Loucy (cell line): Measurements from ENCODE around the gene GRK1.

Experiments used
- H2AFZ ChIP-seq: fragments of 200-600 bp; sonication (generic); 2 replicates; pipeline ENCODE4 v1.6.0; 2016; ENCODE audit warnings: antibody characterized with exemption, mild to moderate bottlenecking, low read length, moderate library complexity
- H3F3A ChIP-seq: fragments of 200-600 bp; 2 replicates; pipeline ENCODE4 v1.6.0; 2016; ENCODE audit warnings: antibody characterized with exemption, low read depth, mild to moderate bottlenecking
- H3K27me3 ChIP-seq: fragments of 200-600 bp; sonication (generic); 2 replicates; pipeline ENCODE4 v1.6.1; 2014; ENCODE audit warnings: low read length, mild to moderate bottlenecking; ENCODE audit not compliant: insufficient read depth, poor library complexity, severe bottlenecking
- H3K36me3 ChIP-seq: fragments of 200-600 bp; sonication (generic); 2 replicates; pipeline ENCODE4 v1.6.1; 2016; ENCODE audit warnings: low read length; ENCODE audit not compliant: insufficient read depth
- H3K4me1 ChIP-seq: fragments of 200-600 bp; sonication (generic); 2 replicates; pipeline ENCODE4 v1.5.1; 2014; ENCODE audit warnings: low read length, mild to moderate bottlenecking; ENCODE audit not compliant: insufficient read depth, poor library complexity, severe bottlenecking
- H3K4me2 ChIP-seq: fragments of 200-600 bp; sonication (generic); 2 replicates; pipeline ENCODE4 v1.6.0; 2014; ENCODE audit warnings: antibody characterized with exemption, low read length, low read depth, mild to moderate bottlenecking; ENCODE audit not compliant: poor library complexity, severe bottlenecking
- H3K4me3 ChIP-seq: fragments of 200-600 bp; sonication (generic); 2 replicates; pipeline ENCODE4 v1.5.1; 2014; ENCODE audit warnings: low read length, mild to moderate bottlenecking, mixed read lengths; ENCODE audit not compliant: poor library complexity, severe bottlenecking
- H3K79me2 ChIP-seq: fragments of 200-600 bp; sonication (generic); 2 replicates; pipeline ENCODE4 v1.6.1; 2014; ENCODE audit warnings: low read length; ENCODE audit not compliant: insufficient read depth
- H3K9ac ChIP-seq: fragments of 200-600 bp; sonication (generic); 2 replicates; pipeline ENCODE4 v1.6.0; 2014; ENCODE audit warnings: mild to moderate bottlenecking, low read depth, low read length, moderate library complexity; ENCODE audit not compliant: poor library complexity, severe bottlenecking
- H3K9me2 ChIP-seq: fragments of 200-600 bp; sonication (generic); replicated peaks from 2 replicates; pipeline ENCODE4 v1.6.1; 2016; ENCODE audit warnings: low read depth, low read length, mixed read lengths
- H3K9me3 ChIP-seq: fragments of 200-600 bp; sonication (generic); 2 replicates; pipeline ENCODE4 v1.6.1; 2014; ENCODE audit warnings: mild to moderate bottlenecking, antibody characterized with exemption, low read length, low read depth; ENCODE audit not compliant: insufficient read depth
- H4K20me1 ChIP-seq: fragments of 200-600 bp; sonication (generic); 2 replicates; pipeline ENCODE4 v1.6.0; 2014; ENCODE audit warnings: antibody characterized with exemption, low read length, mild to moderate bottlenecking; ENCODE audit not compliant: insufficient read depth, poor library complexity, severe bottlenecking
- CTCF ChIP-seq: fragments of 200-600 bp; sonication (generic); conservative IDR thresholded peaks from 2 replicates; pipeline ENCODE4 v1.5.1; 2014; ENCODE audit warnings: mild to moderate bottlenecking, antibody characterized with exemption, low read length
- EZH2phosphoT487 ChIP-seq: fragments of 200-600 bp; IDR thresholded peaks from 2 replicates; pipeline ENCODE4 v1.6.1; 2018; ENCODE audit warnings: antibody characterized with exemption, mild to moderate bottlenecking, moderate library complexity, borderline replicate concordance

GRK1 gene

GRCh38 chr13:113642563-113642962, 24.5 kb upstream of the GRK1 start:
- H3K9me3 ChIP-seq = no peaks in the 10 kb centered on the region
- no peak overlapping the region for H3K4me3 ChIP-seq
- H3K36me3 ChIP-seq = no peaks in the 10 kb centered on the region
- no peaks in the 10 kb centered on the region for H3K79me2 ChIP-seq
- H3K27me3 ChIP-seq = no peaks in the 10 kb centered on the region
- peaks cover 9% of the 10 kb centered on the region for H3K4me1 ChIP-seq
- H3K9me2 ChIP-seq = no peaks in the 10 kb centered on the region
- H2AFZ ChIP-seq = no peak overlapping the region
- TF ChIP-seq CTCF (no peak), EZH2phosphoT487 (no peak)
- no peaks in the 10 kb centered on the region for H4K20me1 ChIP-seq
- no peak overlapping the region for H3K9ac ChIP-seq
- H3K4me2 ChIP-seq = no peak overlapping the region
- H3F3A ChIP-seq = no peaks in the 10 kb centered on the region

GRCh38 chr13:113643593-113643992, 23.4 kb upstream of the GRK1 start:
- Histone ChIP-seq H3K4me1 (peaks cover 9% of the 10 kb centered on the region), H3K36me3 (no peaks in the 10 kb centered on the region), H3K9ac (no peak overlapping the region), H2AFZ (no peak overlapping the region), H3K9me2 (no peaks in the 10 kb centered on the region), H3K27me3 (no peaks in the 10 kb centered on the region), H3K4me2 (no peak overlapping the region), H3K79me2 (no peaks in the 10 kb centered on the region), H3K9me3 (no peaks in the 10 kb centered on the region), H3F3A (no peaks in the 10 kb centered on the region), H4K20me1 (no peaks in the 10 kb centered on the region), H3K4me3 (no peak overlapping the region)
- TF ChIP-seq EZH2phosphoT487 (no peak), CTCF (no peak)

GRCh38 chr13:113644800-113645199, 22.2 kb upstream of the GRK1 start:
- no peaks in the 10 kb centered on the region for H3K27me3 ChIP-seq
- H3F3A ChIP-seq = no peaks in the 10 kb centered on the region
- no peak overlapping the region for H3K4me3 ChIP-seq
- H2AFZ ChIP-seq = no peak overlapping the region
- H3K9me3 ChIP-seq = no peaks in the 10 kb centered on the region
- TF ChIP-seq CTCF = no peak
- TF ChIP-seq EZH2phosphoT487 = no peak
- peaks cover 9% of the 10 kb centered on the region for H3K4me1 ChIP-seq
- no peaks in the 10 kb centered on the region for H3K79me2 ChIP-seq
- no peaks in the 10 kb centered on the region for H3K36me3 ChIP-seq
- H3K4me2 ChIP-seq = no peak overlapping the region
- H3K9me2 ChIP-seq = no peaks in the 10 kb centered on the region
- H3K9ac ChIP-seq = no peak overlapping the region
- no peaks in the 10 kb centered on the region for H4K20me1 ChIP-seq
